GM18520 (cell line): ENCODE results near the gene EML5.
"Not testable (repeated sequence)": the region's sequence is repeated elsewhere in the genome, so short reads cannot be mapped to it uniquely, and the experiment has no call there.

Experiments used
- ATAC-seq: cut with Tn5 transposase; IDR thresholded peaks from one replicate; pipeline ENCODE4 v1.9.1; 2021; ENCODE audit not compliant: unreplicated experiment

EML5 gene

GRCh38 chr14:88804035-88804434 is 11.3 kb upstream of the EML5 start:
- no peak for ATAC-seq

DNA sequence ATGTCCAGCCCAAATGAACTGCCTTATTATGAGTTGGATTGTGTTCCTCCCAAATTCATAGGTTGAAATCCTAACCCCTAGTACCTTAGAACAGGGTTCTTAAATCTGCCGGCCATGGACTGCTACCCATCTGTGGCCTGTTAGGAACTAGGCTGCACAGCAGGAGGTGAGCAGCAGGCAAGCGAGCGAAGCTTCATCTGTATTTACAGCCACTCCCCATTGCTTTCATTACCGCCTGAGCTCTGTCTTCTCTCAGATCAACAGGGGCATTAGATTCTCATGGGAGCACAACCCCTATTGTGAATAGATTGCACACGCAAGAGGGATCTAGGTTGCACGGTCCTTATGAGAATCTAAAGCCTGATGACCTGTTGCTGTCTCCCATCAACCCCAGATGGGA is 9.8 kb upstream of the EML5 start:
- ATAC-seq, result no peak

DNA sequence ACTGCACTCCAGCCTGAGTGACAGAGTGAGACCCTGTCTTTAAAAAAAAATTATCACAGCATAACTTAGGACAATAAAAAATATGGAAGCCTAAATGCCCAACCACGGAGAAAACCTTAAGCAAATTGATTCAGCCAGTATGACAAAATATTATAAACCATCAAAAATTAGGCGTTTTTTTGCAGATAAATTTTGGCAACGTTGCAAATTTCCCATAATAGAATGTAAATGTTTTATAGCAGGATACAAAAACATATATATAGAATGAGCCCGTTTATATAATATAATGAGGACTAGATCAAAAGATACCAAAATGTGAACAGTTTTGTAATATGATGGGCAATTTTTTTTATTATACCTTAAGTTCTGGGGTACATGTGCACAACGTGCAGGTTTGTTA is 6.8 kb upstream of the EML5 start:
- ATAC-seq, result no peak

- no peak for ATAC-seq
These were observed 5.4 kb upstream of the EML5 start for GRCh38 chr14:88798156-88798555.

DNA sequence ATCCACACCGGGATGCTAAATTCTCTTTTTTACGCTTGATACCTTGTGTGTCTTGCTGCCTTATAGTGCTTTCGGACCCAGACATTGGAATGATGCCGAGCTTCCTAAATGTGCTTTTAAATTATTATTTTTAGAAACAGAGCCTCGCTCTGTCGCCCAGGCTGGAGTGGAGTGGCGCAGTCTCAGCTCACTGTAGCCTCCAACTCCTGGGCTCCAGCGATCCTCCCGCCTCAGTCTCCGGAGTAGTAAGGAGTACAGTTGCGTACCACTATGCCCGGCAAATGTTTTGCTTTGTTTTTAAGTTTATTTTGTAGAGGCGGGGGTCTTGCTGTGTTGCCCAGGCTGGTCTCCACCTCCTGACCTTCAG is 489 bp upstream of the EML5 start:
- no peak for ATAC-seq

- no peak for ATAC-seq
These were observed 902 bp downstream of the EML5 start for GRCh38 chr14:88791629-88792472.

DNA sequence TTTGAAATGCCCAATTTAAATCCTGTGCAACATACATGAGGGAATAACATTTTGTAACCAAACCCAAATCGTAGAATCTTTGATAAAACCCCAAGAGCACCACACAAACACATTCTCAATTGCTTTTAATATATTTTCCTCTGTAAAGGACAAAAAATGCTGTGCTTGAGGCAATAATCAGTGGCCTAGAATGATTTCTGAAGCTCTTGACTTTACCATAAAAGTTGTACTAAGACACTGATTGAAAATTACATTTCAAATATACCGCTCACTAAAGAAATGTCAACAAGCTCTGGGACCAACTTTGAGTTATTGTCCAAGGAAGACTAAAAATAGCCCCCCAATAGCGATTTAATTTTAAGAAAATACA is 1.5 kb downstream of the EML5 start:
- no peak for ATAC-seq

- ATAC-seq, result no peak
These were observed 2.1 kb downstream of the EML5 start for GRCh38 chr14:88790501-88791251.

DNA sequence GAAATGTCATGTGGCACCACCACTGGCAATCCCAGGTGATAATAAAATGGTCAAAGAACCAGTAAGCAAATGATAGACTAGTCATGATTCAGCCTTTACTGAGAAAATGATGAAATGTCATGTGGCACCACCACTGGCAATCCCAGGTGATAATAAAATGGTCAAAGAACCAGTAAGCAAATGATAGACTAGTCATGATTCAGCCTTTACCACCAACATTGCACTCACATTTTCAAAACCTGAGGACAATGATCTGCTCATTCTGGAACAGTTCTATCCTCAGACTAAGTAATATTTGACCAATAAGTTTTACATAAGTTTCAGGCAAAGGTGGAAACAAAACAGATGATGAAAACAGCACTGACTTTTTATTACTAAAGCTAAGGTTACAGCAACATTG is 3.2 kb downstream of the EML5 start:
- not testable (repeated sequence) for ATAC-seq

- ATAC-seq, result no peak
These were observed 6.0 kb downstream of the EML5 start for GRCh38 chr14:88786715-88787114.

GRCh38 chr14:88785911-88786310 is 6.8 kb downstream of the EML5 start:
- ATAC-seq, result no peak

- ATAC-seq, result no peak
These were observed 17.2 kb downstream of the EML5 start for GRCh38 chr14:88775532-88775931.

- ATAC-seq, result no peak
These were observed 22.0 kb downstream of the EML5 start for GRCh38 chr14:88770736-88771135.

GRCh38 chr14:88765130-88765529 is 27.6 kb downstream of the EML5 start:
- no peak for ATAC-seq

DNA sequence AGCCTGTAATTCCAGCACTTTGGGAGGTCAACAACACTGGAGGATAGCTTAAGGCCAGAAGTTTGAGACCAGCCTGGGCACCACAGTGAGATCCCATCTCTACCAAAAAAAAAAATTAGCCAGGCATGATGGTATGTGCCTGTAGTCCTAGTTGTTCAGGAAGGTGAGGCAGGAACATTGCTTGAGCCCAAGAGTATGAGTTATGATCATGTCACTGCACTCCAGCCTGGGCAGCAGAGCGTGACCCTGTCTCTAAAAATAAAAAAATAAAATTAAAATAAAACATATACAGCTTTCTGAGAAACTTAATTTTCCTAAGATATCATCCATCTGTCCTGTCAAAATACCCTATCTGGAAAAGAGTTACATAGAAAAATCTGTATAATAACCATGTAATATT is 38.9 kb downstream of the EML5 start:
- ATAC-seq, result no peak

GRCh38 chr14:88750945-88751344 is 41.8 kb downstream of the EML5 start:
- no peak for ATAC-seq

- ATAC-seq, result no peak
These were observed 42.3 kb downstream of the EML5 start for GRCh38 chr14:88750413-88750812.

DNA sequence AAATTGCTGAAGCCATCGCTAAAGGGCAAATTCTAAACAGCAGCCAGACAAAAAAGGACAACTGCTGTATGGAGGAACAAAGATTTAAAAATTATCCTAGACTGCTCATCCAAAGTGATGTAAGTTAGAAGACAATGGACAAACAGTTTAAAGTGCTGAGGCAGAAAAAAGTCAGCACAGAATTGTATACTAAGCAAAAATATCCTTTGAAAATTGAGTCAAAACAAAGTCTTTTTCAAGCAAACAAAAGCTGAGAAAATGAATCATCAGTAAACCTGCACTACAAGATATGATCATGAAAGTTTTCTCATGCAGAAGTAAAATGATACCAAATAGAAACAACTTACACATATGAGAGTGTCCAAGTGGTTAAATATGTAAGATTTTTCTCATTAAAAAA is 43.6 kb downstream of the EML5 start:
- ATAC-seq, result no peak

- ATAC-seq, result no peak
These were observed 44.5 kb downstream of the EML5 start for GRCh38 chr14:88748288-88748687.

GRCh38 chr14:88746052-88746451 is 46.7 kb downstream of the EML5 start:
- no peak for ATAC-seq

DNA sequence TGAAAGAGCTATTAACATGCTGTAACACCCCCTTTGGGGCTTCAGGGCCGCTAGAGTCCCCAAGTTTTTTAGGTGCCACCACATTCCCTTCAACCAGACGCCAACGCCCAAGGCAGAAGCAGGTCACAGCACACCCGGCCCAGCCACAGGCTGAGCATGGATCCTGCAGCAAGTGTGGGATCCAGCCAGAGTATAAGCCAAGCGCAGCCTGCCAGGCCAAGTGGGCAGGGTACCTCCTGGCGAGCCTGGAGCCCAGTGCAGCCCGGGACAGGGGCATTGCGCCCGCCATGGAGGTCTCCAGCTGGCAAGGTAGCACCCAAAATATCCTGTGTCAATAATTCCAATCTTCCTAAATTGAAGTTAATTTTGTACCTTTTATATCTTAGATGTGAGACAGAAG is 55.5 kb downstream of the EML5 start:
- no peak for ATAC-seq

DNA sequence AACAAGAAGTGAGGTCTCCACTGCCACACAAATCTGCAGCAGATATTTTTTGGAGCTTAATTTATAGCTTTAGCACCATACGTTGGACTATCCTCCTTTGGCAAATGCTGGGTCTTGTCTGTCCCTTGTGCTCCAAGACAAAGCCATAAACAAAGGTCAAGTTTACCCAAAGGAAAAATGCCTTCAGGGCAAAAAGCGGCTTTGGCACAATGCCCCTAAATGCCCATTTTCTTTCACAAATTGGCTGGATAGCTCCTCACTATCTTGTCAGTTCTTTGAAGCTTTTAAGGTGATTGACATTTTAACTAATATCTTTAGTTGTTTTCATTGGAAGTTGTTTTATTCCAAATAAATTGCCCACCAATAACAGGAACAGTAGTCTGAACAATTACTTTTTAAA is 59.6 kb downstream of the EML5 start:
- ATAC-seq, result no peak

GRCh38 chr14:88729159-88729558 is 63.6 kb downstream of the EML5 start:
- ATAC-seq, result no peak
